OCI-LY1 (cell line): ENCODE results near the gene RAB3D.
"Not testable (repeated sequence)": the region's sequence is repeated elsewhere in the genome, so short reads cannot be mapped to it uniquely, and the experiment has no call there.

Source experiments
- H2AFZ ChIP-seq: fragments of 200-600 bp; sonication (generic), shearing (Covaris generic); 2 replicates; pipeline ENCODE4 v1.6.0; 2014; ENCODE audit warnings: antibody characterized with exemption, mild to moderate bottlenecking, low read length
- H3F3A ChIP-seq: fragments of 200-600 bp; sonication (generic), shearing (Covaris generic); 2 replicates; pipeline ENCODE4 v1.6.0; 2014; ENCODE audit warnings: mild to moderate bottlenecking, antibody characterized with exemption, low read length, moderate library complexity; ENCODE audit not compliant: insufficient read depth
- H3K27ac ChIP-seq: fragments of 200-600 bp; sonication (generic); 2 replicates; pipeline ENCODE4 v1.5.1; 2014; ENCODE audit warnings: low read length, mixed run types, mild to moderate bottlenecking, low read depth; ENCODE audit not compliant: poor library complexity, severe bottlenecking
- H3K27me3 ChIP-seq: fragments of 200-600 bp; sonication (generic); 2 replicates; pipeline ENCODE4 v1.6.0; 2014; ENCODE audit warnings: antibody characterized with exemption, mild to moderate bottlenecking, low read length, moderate library complexity; ENCODE audit not compliant: insufficient read depth
- H3K36me3 ChIP-seq: fragments of 200-600 bp; sonication (generic); 2 replicates; pipeline ENCODE4 v1.6.1; 2014; ENCODE audit warnings: mild to moderate bottlenecking, antibody characterized with exemption, low read length, moderate library complexity, mixed read lengths; ENCODE audit not compliant: insufficient read depth
- H3K4me1 ChIP-seq: fragments of 200-600 bp; sonication (generic); 2 replicates; pipeline ENCODE4 v1.5.1; 2014; ENCODE audit warnings: mild to moderate bottlenecking, low read length, moderate library complexity; ENCODE audit not compliant: insufficient read depth, severe bottlenecking
- H3K4me2 ChIP-seq: fragments of 200-600 bp; sonication (generic), shearing (Covaris generic); 2 replicates; pipeline ENCODE4 v1.6.1; 2014; ENCODE audit warnings: low read length
- H3K4me3 ChIP-seq: fragments of 200-600 bp; sonication (generic); 2 replicates; pipeline ENCODE4 v1.5.1; 2014; ENCODE audit warnings: low read length, low read depth, mild to moderate bottlenecking, mixed read lengths; ENCODE audit not compliant: poor library complexity, severe bottlenecking
- H3K79me2 ChIP-seq: fragments of 200-600 bp; shearing (Covaris generic); 2 replicates; pipeline ENCODE4 v1.6.1; 2016; ENCODE audit warnings: mixed run types, low read length, mixed read lengths; ENCODE audit not compliant: insufficient read depth
- H3K9ac ChIP-seq: fragments of 200-600 bp; sonication (generic), shearing (Covaris generic); 2 replicates; pipeline ENCODE4 v1.6.1; 2014; ENCODE audit warnings: mild to moderate bottlenecking, low read length, mixed read lengths
- H3K9me2 ChIP-seq: fragments of 200-600 bp; sonication (generic), shearing (Covaris generic); 2 replicates; pipeline ENCODE4 v1.6.1; 2014; ENCODE audit warnings: low read depth, mild to moderate bottlenecking, low read length, mixed read lengths
- H3K9me3 ChIP-seq: fragments of 200-600 bp; shearing (Covaris generic); 2 replicates; pipeline ENCODE4 v1.6.1; 2014; ENCODE audit warnings: low read length, mixed read lengths
- H4K20me1 ChIP-seq: fragments of 200-600 bp; sonication (generic), shearing (Covaris generic); 2 replicates; pipeline ENCODE4 v1.6.0; 2016; ENCODE audit warnings: mild to moderate bottlenecking, low read length; ENCODE audit not compliant: insufficient read depth
- CTCF ChIP-seq: fragments of 200-600 bp; sonication (generic), shearing (Covaris generic); IDR thresholded peaks from 2 replicates; pipeline ENCODE4 v1.5.1; 2017; ENCODE audit warnings: mild to moderate bottlenecking, antibody characterized with exemption, low read length, moderate library complexity, mixed read lengths
- EZH2 ChIP-seq: fragments of 200-600 bp; sonication (generic), shearing (Covaris generic); IDR thresholded peaks from 2 replicates; pipeline ENCODE4 v1.8.0; 2017; ENCODE audit warnings: borderline replicate concordance, mixed run types, mild to moderate bottlenecking, antibody characterized with exemption, low read length, moderate library complexity, mixed read lengths

The RAB3D gene

GRCh38 chr19:11379857-11380350, 40.4 kb upstream of the RAB3D start:
- H3K9ac ChIP-seq: peak overlapping the region; percentile 87
- peak overlapping the region; percentile 89 for H3K4me2 ChIP-seq
- no peaks in the 10 kb centered on the region for H4K20me1 ChIP-seq
- H3K4me1 ChIP-seq: peaks cover 49% of the 10 kb centered on the region
- no peaks in the 10 kb centered on the region for H3K9me3 ChIP-seq
- peak overlapping the region; percentile 95 for H3K27ac ChIP-seq
- H3K36me3 ChIP-seq: peaks cover 14% of the 10 kb centered on the region; the same call in 1 of the 2 replicates
- H2AFZ ChIP-seq: no peak overlapping the region
- H3K9me2 ChIP-seq: no peaks in the 10 kb centered on the region
- peak overlapping the region; percentile 77 for H3K4me3 ChIP-seq
- H3K27me3 ChIP-seq: no peaks in the 10 kb centered on the region
- no peak for TF ChIP-seq CTCF
- TF ChIP-seq EZH2: no peak
- no peaks in the 10 kb centered on the region for H3F3A ChIP-seq
- no peaks in the 10 kb centered on the region for H3K79me2 ChIP-seq

- H3K4me3 ChIP-seq, H3K27me3 ChIP-seq, H3K27ac ChIP-seq, H3K9me3 ChIP-seq, H4K20me1 ChIP-seq, H2AFZ ChIP-seq, H3F3A ChIP-seq, H3K9ac ChIP-seq, H3K79me2 ChIP-seq, H3K9me2 ChIP-seq: not testable (repeated sequence)
- Histone ChIP-seq H3K4me1 (peaks cover 49% of the 10 kb centered on the region), H3K36me3 (peaks cover 14% of the 10 kb centered on the region; the same call in 1 of the 2 replicates), H3K4me2 (peak overlapping the region; percentile 89)
Measured at GRCh38 chr19:11379269-11379845, 39.9 kb upstream of the RAB3D start.

GRCh38 chr19:11378319-11379189, 39.1 kb upstream of the RAB3D start:
- TF ChIP-seq CTCF (peak; percentile 57), EZH2 (no peak)
- no peak overlapping the region for H2AFZ ChIP-seq
- H3K79me2 ChIP-seq: no peaks in the 10 kb centered on the region
- no peak overlapping the region for H3K9ac ChIP-seq
- no peaks in the 10 kb centered on the region for H3F3A ChIP-seq
- no peak overlapping the region for H3K4me3 ChIP-seq
- H3K4me2 ChIP-seq: no peak overlapping the region
- no peaks in the 10 kb centered on the region for H3K9me2 ChIP-seq
- peaks cover 14% of the 10 kb centered on the region; the same call in 1 of the 2 replicates for H3K36me3 ChIP-seq
- H3K9me3 ChIP-seq: no peaks in the 10 kb centered on the region
- H3K4me1 ChIP-seq: peaks cover 53% of the 10 kb centered on the region
- no peaks in the 10 kb centered on the region for H3K27me3 ChIP-seq
- no peak overlapping the region for H3K27ac ChIP-seq
- no peaks in the 10 kb centered on the region for H4K20me1 ChIP-seq
